A549 treated with dexamethasone at 1 μM for 4 hours (cell line): ENCODE results near the gene GFRA3. TPM values are rescaled to one million over a fixed set of nuclear protein-coding genes. Genes with fewer than 3 reads are reported as not detected.

Source experiments
- total RNA-seq: library from RNA; stranded (reverse); fragments of 200-300 nt; extraction: Qiagen RNA extraction; gene quantifications from 5 replicates; pipeline ENCODE4 v1.2.3, GENCODE V29; 2022

GFRA3 gene
- total RNA-seq = 0.05 to 0.07 TPM in 2 of 5 replicates, not detected in the others

GRCh38 chr5:138274189-138274853 lies at the start of gene GFRA3:
Gene GFRA3, minus strand, starts transcription at chr5:138274621. Its CDS starts 197 bp downstream, at chr5:138274424.

GRCh38 chr5:138213161-138214029 lies 61.0 kb downstream of the GFRA3 start, which contains the start of gene CDC23:
Gene CDC23, minus strand, starts transcription at chr5:138213323. Its CDS starts 11 bp downstream, at chr5:138213312.

Other genes with a start within 250 kb of the GFRA3 start
- gene FAM13B, start 241.5 kb downstream of the GFRA3 start, total RNA-seq = 9.3 to 15.7 TPM (median 11.9 TPM) in 5 replicates
- gene WNT8A, start 190.6 kb downstream of the GFRA3 start, total RNA-seq = not detected in 5 replicates
- gene NME5, start 135.2 kb downstream of the GFRA3 start, total RNA-seq = not detected in 5 replicates
- gene BRD8, start 96.0 kb downstream of the GFRA3 start, total RNA-seq = 42.4 to 49.1 TPM (median 46.3 TPM) in 5 replicates
- 38.7 to 44.6 TPM (median 41.8 TPM) in 5 replicates for gene KIF20A, start 95.5 kb downstream of the GFRA3 start, total RNA-seq
- gene CDC23, start 61.3 kb downstream of the GFRA3 start, total RNA-seq = 23.2 to 30.2 TPM (median 28.1 TPM) in 5 replicates
- gene CDC25C, start 57.2 kb upstream of the GFRA3 start, total RNA-seq = 9.0 to 11.0 TPM (median 9.7 TPM) in 5 replicates
- gene FAM53C, start 63.6 kb upstream of the GFRA3 start, total RNA-seq = 17.4 to 21.1 TPM (median 19.6 TPM) in 5 replicates
- gene KDM3B, start 78.1 kb upstream of the GFRA3 start, total RNA-seq = 38.3 to 45.6 TPM (median 43.9 TPM) in 5 replicates
- gene REEP2, start 164.4 kb upstream of the GFRA3 start, total RNA-seq = 6.2 to 7.7 TPM (median 6.7 TPM) in 5 replicates
- gene EGR1, start 190.9 kb upstream of the GFRA3 start, total RNA-seq = 8.6 to 14.0 TPM (median 11.8 TPM) in 5 replicates